Endodermal cell (in vitro differentiated cells): ENCODE data around the gene ARHGEF10L. TPM values are rescaled to one million over a fixed set of nuclear protein-coding genes. Genes with fewer than 3 reads are reported as not detected.

Source experiments
- DNase-seq: peaks from one replicate; pipeline ENCODE4 v3.0.0-alpha.2; 2017
- H3K27ac ChIP-seq: 2 replicates; pipeline ENCODE4 v1.5.1; 2013; ENCODE audit warnings: mild to moderate bottlenecking, low read depth, low read length, moderate library complexity
- H3K27me3 ChIP-seq: 2 replicates; pipeline ENCODE4 v1.6.1; 2013; ENCODE audit warnings: mild to moderate bottlenecking, low read length, moderate library complexity; ENCODE audit not compliant: insufficient read depth, control insufficient read depth, poor library complexity, severe bottlenecking
- H3K36me3 ChIP-seq: 2 replicates; pipeline ENCODE4 v1.7.0; 2013; ENCODE audit warnings: mild to moderate bottlenecking, low read length, moderate library complexity; ENCODE audit not compliant: control insufficient read depth, insufficient read depth
- H3K4me1 ChIP-seq: one replicate; pipeline ENCODE4 v1.7.0; 2013; ENCODE audit warnings: low read length; ENCODE audit not compliant: control insufficient read depth, insufficient read depth
- H3K4me3 ChIP-seq: 2 replicates; pipeline ENCODE4 v1.5.1; 2013; ENCODE audit warnings: mild to moderate bottlenecking, low read length, moderate library complexity
- H3K9ac ChIP-seq: 2 replicates; pipeline ENCODE4 v1.6.1; 2013; ENCODE audit warnings: mild to moderate bottlenecking, low read length, moderate library complexity; ENCODE audit not compliant: poor library complexity, severe bottlenecking; ENCODE audit errors: extremely low read depth
- H3K9me3 ChIP-seq: 2 replicates; pipeline ENCODE4 v1.6.1; 2013; ENCODE audit warnings: mild to moderate bottlenecking, low read length, moderate library complexity; ENCODE audit not compliant: control insufficient read depth
- H3K27ac Mint-ChIP-seq: 2 replicates; pipeline ENCODE4 v1.8.0; 2020; ENCODE audit warnings: mixed read lengths
- H3K27me3 Mint-ChIP-seq: 2 replicates; pipeline ENCODE4 v1.8.0; 2021; ENCODE audit warnings: mild to moderate bottlenecking, mixed read lengths; ENCODE audit not compliant: insufficient read depth
- H3K36me3 Mint-ChIP-seq: 2 replicates; pipeline ENCODE4 v1.8.0; 2020; ENCODE audit warnings: low read depth, mixed read lengths
- H3K4me1 Mint-ChIP-seq: 2 replicates; pipeline ENCODE4 v1.8.0; 2020; ENCODE audit warnings: mixed read lengths
- H3K4me3 Mint-ChIP-seq: 2 replicates; pipeline ENCODE4 v1.8.0; 2020; ENCODE audit warnings: mild to moderate bottlenecking, moderate library complexity, mixed read lengths
- H3K9me3 Mint-ChIP-seq: 2 replicates; pipeline ENCODE4 v1.8.0; 2020; ENCODE audit warnings: mild to moderate bottlenecking, mixed read lengths
- WGBS, 2 experiments: methylation state at CpG; one replicate each; pipeline versions ENCODE4 v1.1.5 to v1.1.7; 2013; ENCODE audit warnings: missing lambda C conversion rate in 2 of 2, mixed read lengths in 1 of 2; ENCODE audit not compliant: insufficient coverage in 1 of 2, insufficient read length in 1 of 2; 5-methylcytosine and 5-hydroxymethylcytosine counted together
- total RNA-seq, 2 donors: library from RNA; stranded (reverse); fragmentation: NEBNext Ultra II Directional in 1 of 2; extraction: Animal tissue kit (Norgen Biotek cat#: 25700) in 1 of 2; gene quantifications; 2 replicates in 1 of 2; 3 replicates in 1 of 2; pipeline ENCODE4 v1.2.1, GENCODE V29; 2021
- TF ChIP-seq, protein P1 (sequence below): fragments of 200-600 bp; sonication (generic); conservative IDR thresholded peaks from 2 replicates; pipeline ENCODE4 v1.5.0; 2021; ENCODE audit warnings: antibody characterized with exemption, mild to moderate bottlenecking

ARHGEF10L gene
- total RNA-seq, 2 donors from 2014 or later: 5.2 to 10.5 TPM

DNA sequence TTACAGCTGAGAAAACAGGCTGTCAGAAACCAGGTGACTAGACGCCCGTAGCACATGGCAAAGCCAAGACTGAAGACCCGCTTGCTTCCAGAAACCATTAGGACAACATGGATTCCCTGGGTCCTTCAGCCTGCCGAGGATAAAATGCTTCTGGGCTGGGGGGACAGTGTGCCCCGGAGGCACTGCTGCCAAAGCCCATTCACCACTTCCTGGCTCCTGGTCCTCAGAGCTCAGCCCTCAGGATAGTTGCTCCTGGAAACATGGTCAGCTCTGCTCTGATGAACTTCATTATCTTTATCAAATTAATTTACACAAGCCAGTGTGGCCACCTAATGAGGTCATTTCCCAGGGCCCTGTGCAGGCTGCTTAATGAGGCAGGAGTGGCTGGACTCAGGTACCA is 174.5 kb downstream of the ARHGEF10L start:
- H3K27me3 Mint-ChIP-seq: peaks cover 72% of the 10 kb centered on the region

DNA sequence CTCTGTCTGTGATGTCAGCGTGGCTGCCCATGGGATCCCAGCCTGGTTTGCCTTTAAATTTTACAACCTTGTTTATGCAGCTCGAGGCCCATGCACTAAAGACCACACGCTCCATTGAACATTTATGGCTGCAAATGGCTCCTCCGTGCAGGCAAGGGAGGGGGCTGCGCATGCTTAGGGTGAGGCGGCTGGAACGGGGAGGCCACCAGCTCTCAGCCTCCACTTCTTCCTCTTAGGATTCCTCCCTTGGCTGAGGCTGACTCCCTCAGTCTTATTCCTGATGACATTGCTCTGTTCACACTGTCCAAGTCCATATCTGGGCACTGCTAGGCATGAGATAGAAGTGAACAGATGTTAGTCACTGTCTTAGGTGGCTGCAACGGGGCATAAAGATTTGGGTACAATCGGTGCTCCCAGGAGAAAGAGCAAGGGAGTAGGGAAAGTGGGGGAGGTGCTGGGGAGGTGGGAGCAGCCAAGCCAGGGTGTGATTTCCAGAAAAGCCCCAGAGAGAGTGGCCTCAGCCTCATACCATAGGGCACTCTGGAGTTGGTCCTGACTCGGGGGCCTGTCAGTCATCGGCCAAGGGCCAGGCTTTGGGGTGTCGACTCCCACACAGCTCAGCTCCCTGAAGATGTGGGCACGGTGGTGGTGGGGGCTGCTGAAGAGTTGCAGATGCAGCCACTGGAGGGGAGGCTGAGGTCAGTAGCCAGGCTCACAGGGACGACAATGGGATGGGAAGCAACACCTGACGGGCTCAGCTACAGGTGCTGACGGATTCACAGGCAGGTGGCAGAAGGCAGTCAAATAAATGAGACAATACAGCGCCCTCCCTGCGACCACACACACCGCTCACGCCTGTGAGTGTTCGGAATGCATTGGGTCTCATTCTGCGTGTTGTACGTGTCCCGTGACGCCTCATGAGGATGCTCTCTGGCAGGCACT is 178.4 kb downstream of the ARHGEF10L start:
- no peaks in the 10 kb centered on the region for H3K36me3 ChIP-seq
- Mint-ChIP-seq H3K4me1 (no peaks in the 10 kb centered on the region), H3K4me3 (no peak overlapping the region), H3K36me3 (no peaks in the 10 kb centered on the region), H3K27ac (no peak overlapping the region), H3K27me3 (peaks cover 42% of the 10 kb centered on the region), H3K9me3 (no peaks in the 10 kb centered on the region)
- 88 to 89% methylated on average over 25 of the region's 25 CpGs for WGBS, 2 experiments
- TF ChIP-seq, protein P1, sequence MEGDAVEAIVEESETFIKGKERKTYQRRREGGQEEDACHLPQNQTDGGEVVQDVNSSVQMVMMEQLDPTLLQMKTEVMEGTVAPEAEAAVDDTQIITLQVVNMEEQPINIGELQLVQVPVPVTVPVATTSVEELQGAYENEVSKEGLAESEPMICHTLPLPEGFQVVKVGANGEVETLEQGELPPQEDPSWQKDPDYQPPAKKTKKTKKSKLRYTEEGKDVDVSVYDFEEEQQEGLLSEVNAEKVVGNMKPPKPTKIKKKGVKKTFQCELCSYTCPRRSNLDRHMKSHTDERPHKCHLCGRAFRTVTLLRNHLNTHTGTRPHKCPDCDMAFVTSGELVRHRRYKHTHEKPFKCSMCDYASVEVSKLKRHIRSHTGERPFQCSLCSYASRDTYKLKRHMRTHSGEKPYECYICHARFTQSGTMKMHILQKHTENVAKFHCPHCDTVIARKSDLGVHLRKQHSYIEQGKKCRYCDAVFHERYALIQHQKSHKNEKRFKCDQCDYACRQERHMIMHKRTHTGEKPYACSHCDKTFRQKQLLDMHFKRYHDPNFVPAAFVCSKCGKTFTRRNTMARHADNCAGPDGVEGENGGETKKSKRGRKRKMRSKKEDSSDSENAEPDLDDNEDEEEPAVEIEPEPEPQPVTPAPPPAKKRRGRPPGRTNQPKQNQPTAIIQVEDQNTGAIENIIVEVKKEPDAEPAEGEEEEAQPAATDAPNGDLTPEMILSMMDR: no peak
- H3K9me3 ChIP-seq: no peaks in the 10 kb centered on the region
- no peak overlapping the region for H3K9ac ChIP-seq
- peaks cover 47% of the 10 kb centered on the region for H3K27me3 ChIP-seq
- no peak overlapping the region for H3K4me3 ChIP-seq
- H3K4me1 ChIP-seq: no peaks in the 10 kb centered on the region
- DNase-seq: no peak
- no peak overlapping the region for H3K27ac ChIP-seq

More for the DNA sequence above, 174.5 kb downstream of the ARHGEF10L start:
- TF ChIP-seq, protein P1: no peak
- Histone ChIP-seq H3K36me3 (no peaks in the 10 kb centered on the region), H3K27ac (no peak overlapping the region), H3K4me3 (no peak overlapping the region), H3K9ac (no peak overlapping the region), H3K4me1 (no peaks in the 10 kb centered on the region), H3K27me3 (peaks cover 76% of the 10 kb centered on the region), H3K9me3 (peaks cover 25% of the 10 kb centered on the region)
- Mint-ChIP-seq H3K4me3 (no peak overlapping the region), H3K36me3 (peaks cover 3% of the 10 kb centered on the region), H3K4me1 (no peaks in the 10 kb centered on the region), H3K9me3 (peaks cover 27% of the 10 kb centered on the region), H3K27ac (no peak overlapping the region)
- WGBS, 2 experiments: 94 to 96% methylated on average over 4 to 5 of the region's 5 CpGs
- no peak for DNase-seq

DNA sequence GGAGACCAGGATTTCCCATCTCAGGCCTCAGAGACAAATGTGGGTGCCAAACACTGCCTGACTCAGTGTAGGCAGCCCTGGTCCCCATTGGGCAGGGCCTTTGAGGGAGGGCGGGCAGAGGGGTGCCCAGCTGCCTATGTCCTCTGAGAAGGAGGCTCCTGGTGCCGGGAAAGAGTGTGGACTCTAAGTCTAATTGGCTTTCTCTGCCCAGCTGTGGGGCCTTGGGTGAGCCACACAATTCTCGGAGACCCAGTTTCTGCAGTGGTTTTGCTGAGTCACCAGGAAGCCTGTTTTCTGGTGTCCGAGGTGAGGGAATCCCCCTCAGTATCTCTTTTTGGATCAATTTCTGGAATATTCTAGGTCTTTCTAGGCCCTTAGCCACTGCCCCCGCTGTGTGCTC is 180.4 kb downstream of the ARHGEF10L start:
- H3K27me3 ChIP-seq: peaks cover 31% of the 10 kb centered on the region
- H3K27ac ChIP-seq: no peak overlapping the region
- TF ChIP-seq, protein P1: no peak
- no peaks in the 10 kb centered on the region for H3K9me3 ChIP-seq
- Mint-ChIP-seq H3K27me3 (peaks cover 27% of the 10 kb centered on the region), H3K27ac (no peak overlapping the region), H3K9me3 (no peaks in the 10 kb centered on the region), H3K36me3 (no peaks in the 10 kb centered on the region), H3K4me3 (no peak overlapping the region), H3K4me1 (no peaks in the 10 kb centered on the region)
- no peak overlapping the region for H3K4me3 ChIP-seq
- H3K36me3 ChIP-seq: no peaks in the 10 kb centered on the region
- no peak overlapping the region for H3K9ac ChIP-seq
- H3K4me1 ChIP-seq: no peaks in the 10 kb centered on the region
- 92 to 100% methylated on average over 4 to 5 of the region's 5 CpGs for WGBS, 2 experiments
- DNase-seq: no peak
